H1 (cell line): Measurements from ENCODE around the gene RPS6KC1. TPM values are rescaled to one million over a fixed set of nuclear protein-coding genes. Genes with fewer than 3 reads are reported as not detected.

ENCODE experiments used
- EGR1 ChIP-seq: IDR thresholded peaks from 2 replicates; pipeline ENCODE4 v1.6.1; 2011; ENCODE audit warnings: low read depth, low read length, borderline replicate concordance
- HDAC6 ChIP-seq: IDR thresholded peaks from one replicate; pipeline ENCODE4 v1.7.1; 2012; ENCODE audit warnings: low read depth, mild to moderate bottlenecking, inconsistent platforms, low read length, moderate library complexity
- SAP30 ChIP-seq: fragments of 300-600 bp; sonication (generic); IDR thresholded peaks from 2 replicates; pipeline ENCODE4 v1.7.1; 2012; ENCODE audit warnings: low read length, moderate library complexity, mild to moderate bottlenecking, inconsistent platforms; ENCODE audit not compliant: insufficient read depth, insufficient replicate concordance
- polyA plus RNA-seq, 7 experiments: library from polyadenylated mRNA; depleted of rRNA in 3 of 7; stranded (reverse) in 5 of 7; unstranded in 2 of 7; fragments of >200 nt in 5 of 7; fragments of 200-250 nt in 2 of 7; gene quantifications; 1 replicate in 5 of 7; 2 replicates in 1 of 7; 4 replicates in 1 of 7; pipeline versions ENCODE4 v1.2.1 to v1.2.3, GENCODE V29; 2011 to 2013; ENCODE audit warnings: missing spikeins in 2 of 7, mixed read lengths in 2 of 7
- total RNA-seq: library from RNA; stranded (reverse); fragmentation: NEBNext Ultra II Directional; extraction: Animal tissue kit (Norgen Biotek cat#: 25700); gene quantifications from 2 replicates; pipeline ENCODE4 v1.2.1, GENCODE V29; 2021

The RPS6KC1 gene
- total and polyA plus RNA-seq, 2 of the 8 experiments (the other 6 are each of a cell fraction or from before 2014, with no cell fraction given) = 4.9 to 17.6 TPM

- no peak for TF ChIP-seq SAP30
- no peak for TF ChIP-seq HDAC6
- no peak for TF ChIP-seq EGR1
Measured at GRCh38 chr1:213251972-213252371, 200.9 kb downstream of the RPS6KC1 start (continued).
